Limb (tissue), 2 donors: ENCODE measurements around the gene CPA1.
"Not testable (repeated sequence)": the region's sequence is repeated elsewhere in the genome, so short reads cannot be mapped to it uniquely, and the experiment has no call there.

Source experiments
- DNase-seq, 2 donors: peaks; one replicate each; pipeline ENCODE4 v3.0.0-alpha.2; 2016; ENCODE audit errors: extremely low spot score in 2 of 2

The CPA1 gene

DNA sequence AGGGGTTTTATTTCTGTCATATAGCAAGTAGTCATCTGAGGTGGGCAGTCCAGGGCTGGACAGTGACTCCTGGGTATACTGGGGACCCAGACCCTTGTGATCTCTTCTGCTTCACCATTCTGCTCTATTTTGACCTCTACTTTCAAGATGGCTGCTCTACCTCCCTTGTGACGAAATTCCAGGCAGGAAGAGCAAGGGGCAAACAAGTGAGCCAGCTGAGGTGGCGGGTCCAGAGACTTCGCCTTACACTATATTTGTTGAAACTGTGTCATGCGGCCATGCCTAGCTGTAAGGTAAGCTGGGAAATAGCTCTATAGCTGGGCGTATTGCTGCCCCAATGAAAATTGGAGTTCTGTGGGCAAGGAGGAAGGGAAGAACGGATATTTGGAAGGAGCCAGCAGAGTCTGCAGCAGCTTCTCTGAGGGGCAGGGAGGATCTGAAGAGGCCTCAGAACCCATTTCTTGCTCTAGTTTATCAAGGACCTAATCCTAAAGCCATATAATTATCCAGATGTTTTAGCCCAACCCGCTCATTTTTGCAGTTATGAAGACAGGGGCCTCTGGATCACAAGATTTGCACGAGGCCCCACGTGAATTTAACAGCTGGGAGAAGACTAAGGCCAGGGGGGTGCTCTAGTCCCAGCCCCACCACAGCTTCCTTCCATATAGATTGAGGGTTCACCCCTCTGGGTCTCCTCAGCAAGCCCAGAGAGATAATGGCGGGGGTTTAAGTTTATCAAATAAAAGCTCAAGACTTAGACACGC, 7.7 kb upstream of the CPA1 start:
- DNase-seq = peak; percentile 30 to 50

DNA sequence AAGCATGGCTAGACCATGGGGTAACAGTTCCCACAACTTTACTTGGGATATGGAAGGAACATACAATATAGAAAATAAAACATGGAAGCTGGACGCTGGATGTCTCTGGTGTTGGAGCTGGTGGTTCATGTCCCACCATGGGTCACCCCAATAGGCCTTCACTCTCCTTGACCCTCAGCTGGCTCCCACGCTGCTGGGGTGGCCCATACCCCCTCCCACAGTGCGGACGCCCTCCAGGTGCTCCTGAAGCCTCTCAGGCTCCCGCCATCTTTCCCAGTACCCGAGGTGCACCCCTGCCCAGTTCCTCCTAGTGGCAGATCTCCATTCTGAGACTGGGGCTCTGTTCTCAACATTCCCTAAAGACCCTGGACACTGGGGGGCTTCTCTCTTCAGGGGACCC, 5.8 kb upstream of the CPA1 start:
- no peak for DNase-seq

DNA sequence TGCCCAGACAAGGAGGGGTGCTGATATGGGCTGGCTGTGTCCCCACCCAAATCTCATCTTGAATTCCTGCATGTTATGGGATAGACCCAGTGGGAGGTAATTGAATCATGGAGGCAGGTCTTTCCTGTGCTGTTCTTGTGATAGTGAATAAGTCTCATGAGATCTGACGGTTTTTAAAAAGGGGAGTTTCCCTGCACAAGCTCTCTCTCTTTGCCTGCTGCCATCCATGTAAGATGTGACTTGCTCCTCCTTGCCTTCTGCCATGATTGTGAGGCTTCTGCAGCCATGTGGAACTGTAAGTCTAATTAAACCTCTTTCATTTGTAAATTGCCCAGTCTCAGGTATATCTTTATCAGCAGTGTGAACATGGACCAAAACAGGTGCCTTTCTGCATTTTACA, 3.8 kb upstream of the CPA1 start:
- not testable (repeated sequence) for DNase-seq

DNA sequence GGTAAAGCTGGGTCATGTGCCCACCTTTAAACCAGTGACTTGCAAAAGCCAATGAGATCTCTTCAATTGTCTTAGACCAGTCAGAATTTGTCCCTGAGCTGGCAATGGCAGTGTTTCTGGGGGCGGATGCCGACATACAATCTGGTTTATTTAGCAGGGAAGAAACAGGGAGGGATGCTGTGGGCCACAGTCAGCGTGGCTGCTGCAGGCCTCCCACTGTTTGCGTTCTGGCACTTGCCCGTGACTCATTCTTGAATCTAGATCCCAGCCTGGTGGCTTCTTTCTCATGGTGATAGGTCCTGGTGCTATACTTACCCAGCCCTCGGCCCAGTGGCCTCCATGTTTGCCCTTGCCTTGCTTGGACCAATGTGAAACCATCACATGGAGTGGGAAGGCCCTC, 3.1 kb upstream of the CPA1 start:
- DNase-seq = no peak

DNA sequence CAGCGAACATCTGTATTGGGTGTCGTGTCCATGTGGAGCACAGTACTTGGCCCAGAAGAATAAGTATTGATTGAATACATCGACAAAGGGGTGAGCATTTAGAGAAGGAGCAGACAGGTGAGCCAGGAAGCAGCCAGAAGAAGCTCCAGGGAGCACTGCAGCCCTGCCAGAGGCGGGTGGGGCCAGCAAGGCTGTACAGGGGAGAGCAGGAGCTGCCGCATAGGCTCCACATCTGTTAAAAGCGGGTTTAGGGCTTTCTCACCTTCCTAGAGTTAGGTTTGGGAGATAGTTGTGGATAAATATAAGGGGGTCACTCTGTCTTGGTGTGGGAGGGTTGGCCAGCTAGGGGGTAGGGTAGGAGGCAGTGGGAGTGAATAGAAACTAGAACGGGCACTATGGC, 1.3 kb upstream of the CPA1 start:
- no peak for DNase-seq

DNA sequence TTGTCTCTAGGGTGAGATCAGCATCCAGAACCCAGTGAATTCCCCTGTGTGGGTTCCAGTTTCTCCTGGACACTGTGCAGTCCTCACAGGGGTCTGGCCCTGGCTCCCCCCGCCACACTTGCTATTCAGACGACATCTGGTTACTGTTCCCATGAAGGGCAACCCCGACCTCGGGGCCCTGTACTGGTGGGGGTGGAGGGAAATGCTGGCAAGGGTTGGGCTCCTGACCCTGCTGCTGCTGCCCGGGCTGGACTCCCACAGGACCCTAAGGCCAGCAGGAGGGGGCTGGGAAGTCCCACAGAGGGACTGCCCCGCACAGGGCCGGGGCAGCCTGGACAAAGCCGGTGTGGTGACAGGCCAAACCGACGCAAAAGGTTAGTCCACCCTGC, 768 bp upstream of the CPA1 start:
- DNase-seq = peak in 1 of 2 donors; percentile 30

DNA sequence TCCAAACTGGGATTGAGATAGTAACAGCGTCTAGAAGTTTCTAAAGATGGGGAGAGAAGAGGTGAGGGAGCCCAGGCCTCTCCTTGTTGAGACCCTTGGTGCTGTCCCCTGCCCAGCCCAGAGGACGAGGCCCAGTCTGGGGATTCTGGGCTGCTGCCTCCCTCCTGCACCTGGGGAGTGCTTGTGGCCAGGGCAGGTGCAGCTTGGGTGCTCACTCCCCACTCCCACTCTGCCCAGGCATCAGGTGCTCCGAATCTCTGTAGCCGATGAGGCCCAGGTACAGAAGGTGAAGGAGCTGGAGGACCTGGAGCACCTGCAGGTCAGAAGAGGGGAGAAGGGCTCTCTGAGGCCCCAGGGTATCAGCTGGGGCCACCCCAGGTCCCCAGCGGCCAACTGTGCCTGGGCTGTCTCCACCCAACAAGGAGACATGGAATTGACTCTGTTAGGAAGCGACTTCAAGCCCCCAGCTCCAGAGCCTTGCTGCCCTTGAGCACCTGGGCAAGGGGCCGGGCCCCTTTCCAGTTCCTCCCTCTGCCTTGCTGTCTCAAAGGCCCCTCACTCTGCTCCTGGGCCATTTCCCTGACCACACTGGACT, 664 bp downstream of the CPA1 start:
- peak in 1 of 2 donors; percentile 23 for DNase-seq

DNA sequence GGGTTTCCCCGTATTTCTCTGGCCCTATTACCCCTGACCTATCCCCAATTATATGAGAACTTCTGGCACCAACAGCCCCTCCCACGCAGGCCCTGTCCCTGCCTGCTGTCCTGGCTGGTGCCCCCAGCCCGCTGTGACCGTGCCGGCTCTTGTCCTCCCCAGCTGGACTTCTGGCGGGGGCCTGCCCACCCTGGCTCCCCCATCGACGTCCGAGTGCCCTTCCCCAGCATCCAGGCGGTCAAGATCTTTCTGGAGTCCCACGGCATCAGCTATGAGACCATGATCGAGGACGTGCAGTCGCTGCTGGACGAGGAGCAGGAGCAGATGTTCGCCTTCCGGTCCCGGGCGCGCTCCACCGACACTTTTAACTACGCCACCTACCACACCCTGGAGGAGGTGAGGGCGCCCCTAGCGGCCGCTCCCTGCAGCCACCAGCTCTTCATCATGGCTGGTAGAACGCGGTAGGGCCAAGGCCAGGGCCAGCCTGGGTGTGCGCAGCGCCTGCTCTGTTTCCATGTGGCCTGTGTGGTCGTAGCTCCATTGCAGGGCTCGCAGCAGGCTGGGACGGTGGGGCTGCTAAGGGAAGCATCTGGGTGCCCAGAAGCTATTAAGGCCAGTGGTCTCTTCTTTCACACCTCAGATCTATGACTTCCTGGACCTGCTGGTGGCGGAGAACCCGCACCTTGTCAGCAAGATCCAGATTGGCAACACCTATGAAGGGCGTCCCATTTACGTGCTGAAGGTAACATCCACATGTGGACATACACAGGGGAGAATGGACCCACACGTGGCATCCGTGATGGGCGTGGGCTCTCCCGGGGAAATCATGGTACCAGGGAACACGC, 1.4 kb downstream of the CPA1 start:
- peak in 1 of 2 donors; percentile 26 for DNase-seq

DNA sequence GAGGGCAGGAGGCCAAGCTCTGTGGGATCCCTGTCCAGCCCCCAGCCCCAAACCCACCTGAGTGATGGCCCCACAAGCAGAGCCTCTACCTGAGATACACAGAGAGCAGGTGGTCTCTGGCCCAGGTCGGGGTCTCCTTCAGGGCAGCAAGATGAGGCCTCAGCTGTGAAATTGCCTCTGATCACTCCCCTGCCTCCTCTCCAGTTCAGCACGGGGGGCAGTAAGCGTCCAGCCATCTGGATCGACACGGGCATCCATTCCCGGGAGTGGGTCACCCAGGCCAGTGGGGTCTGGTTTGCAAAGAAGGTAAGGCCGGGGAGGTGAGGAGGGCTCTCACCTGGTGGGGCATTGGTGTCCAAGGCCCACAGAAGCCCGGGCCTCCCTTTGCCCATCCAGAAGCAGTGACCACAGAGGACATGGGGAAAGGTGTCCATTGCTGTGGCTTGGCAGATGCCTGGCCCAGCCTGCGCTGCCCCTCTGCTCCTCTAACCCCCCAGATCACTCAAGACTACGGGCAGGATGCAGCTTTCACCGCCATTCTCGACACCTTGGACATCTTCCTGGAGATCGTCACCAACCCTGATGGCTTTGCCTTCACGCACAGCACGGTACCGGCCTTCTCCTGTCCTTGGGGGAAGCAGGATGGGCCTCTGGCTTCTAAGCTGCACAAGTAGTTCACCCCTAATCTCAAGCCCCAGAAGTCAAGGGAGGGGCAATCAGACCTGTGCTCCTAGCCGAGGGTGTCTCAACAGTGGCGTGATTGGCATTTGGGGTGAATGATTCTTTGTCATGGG, 3.1 kb downstream of the CPA1 start:
- DNase-seq = peak in 1 of 2 donors; percentile 18

DNA sequence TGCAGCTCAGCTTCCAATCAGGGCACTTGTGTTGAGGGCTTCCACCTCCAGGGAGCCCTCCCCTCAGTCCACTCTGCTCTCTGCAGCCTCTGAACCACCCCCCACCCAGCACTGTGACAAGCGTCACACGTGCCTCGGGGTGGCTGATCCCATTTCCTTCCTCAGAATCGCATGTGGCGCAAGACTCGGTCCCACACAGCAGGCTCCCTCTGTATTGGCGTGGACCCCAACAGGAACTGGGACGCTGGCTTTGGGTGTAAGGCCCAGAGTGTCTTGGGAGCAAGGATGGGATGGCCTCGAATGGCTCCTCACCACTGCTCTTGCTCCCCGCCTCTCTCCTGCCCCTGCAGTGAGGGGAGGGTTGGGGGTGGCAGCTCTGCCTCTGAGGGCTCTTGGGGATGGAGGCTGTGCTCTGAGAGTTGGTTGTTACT, 4.1 kb downstream of the CPA1 start:
- no peak for DNase-seq

DNA sequence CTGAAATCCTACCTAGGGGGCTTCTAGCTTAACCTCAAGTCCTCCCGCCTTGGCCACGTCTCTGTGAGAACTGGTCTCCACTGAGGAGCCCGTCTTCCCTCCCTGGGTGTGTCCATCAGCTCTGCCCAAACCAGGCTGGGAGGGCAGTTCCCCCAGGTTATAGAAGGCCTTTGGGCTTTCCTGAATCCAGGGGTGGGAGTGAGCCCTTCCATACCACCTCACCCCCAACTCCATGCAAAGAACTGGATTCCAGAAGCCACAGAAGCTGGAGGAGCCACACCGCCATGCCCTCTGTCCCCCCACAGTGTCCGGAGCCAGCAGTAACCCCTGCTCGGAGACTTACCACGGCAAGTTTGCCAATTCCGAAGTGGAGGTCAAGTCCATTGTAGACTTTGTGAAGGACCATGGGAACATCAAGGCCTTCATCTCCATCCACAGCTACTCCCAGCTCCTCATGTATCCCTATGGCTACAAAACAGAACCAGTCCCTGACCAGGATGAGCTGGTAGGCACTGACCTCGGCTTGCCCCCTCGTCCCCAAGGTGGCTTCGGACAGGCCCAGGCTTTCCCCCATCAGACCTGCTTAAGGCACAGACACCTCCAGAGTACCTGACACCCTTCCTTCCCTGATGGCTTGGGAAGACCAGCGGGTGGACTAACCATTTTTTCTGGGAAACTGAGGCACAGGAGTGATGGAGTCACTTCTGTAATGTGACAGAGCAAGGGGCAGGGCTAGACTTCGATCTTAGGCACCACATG, 4.7 kb downstream of the CPA1 start:
- peak in 1 of 2 donors; percentile 19 for DNase-seq

DNA sequence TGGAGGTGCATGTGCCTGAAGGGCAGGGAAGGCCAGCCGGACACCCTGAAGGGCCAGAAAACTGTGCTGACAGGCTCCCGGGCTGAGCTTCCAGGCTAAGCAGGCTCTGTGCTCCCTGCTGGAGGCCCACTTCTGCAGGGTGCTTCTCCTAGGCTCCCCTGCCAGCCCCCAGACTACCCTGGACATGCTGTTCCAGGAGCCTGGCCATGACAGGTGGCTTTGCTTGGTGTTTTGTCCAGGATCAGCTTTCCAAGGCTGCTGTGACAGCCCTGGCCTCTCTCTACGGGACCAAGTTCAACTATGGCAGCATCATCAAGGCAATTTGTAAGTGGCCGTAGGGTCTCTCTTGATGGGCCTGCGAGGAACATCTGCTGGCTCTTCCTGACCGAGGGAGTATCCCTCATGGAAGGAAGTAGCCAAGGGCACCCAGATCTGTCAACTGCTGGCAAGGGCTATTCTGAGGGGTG, 5.3 kb downstream of the CPA1 start:
- peak in 1 of 2 donors; percentile 25 for DNase-seq

DNA sequence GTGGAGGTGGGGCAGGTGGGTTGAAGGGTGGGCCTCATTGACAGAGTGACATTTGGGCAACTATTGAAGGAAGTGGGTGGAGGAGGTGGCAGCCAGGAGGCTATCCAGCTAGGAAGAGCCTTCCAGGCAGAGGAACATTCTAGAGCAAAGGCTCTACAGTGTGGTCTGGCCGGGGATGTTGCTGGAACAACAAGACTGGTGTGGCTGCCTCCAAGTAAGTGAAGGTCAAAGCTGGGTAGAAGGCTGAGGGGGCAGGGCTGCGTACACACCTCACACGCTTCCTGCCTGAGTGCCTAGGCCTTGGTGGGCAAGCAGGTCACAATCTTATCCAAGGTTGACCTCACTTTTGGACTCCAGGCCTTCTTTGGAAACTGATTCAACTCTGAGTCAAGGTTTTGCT, 6.6 kb downstream of the CPA1 start:
- no peak for DNase-seq

DNA sequence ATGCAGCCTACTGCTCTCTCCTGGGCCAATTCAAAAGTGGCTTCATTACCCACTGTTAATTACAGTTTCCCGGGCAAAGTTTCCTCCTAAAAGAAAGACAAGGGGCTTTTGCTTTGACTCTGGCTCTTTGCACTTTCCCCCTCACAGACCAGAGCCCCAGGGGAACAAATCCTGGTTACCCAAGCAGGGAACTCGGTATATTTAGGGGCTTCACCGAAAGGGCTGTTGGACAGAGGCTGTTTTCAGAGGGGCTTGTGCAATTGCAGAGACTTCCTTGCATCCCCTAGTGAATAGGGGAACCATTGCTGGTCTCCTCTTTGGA, 7.0 kb downstream of the CPA1 start:
- DNase-seq = no peak

DNA sequence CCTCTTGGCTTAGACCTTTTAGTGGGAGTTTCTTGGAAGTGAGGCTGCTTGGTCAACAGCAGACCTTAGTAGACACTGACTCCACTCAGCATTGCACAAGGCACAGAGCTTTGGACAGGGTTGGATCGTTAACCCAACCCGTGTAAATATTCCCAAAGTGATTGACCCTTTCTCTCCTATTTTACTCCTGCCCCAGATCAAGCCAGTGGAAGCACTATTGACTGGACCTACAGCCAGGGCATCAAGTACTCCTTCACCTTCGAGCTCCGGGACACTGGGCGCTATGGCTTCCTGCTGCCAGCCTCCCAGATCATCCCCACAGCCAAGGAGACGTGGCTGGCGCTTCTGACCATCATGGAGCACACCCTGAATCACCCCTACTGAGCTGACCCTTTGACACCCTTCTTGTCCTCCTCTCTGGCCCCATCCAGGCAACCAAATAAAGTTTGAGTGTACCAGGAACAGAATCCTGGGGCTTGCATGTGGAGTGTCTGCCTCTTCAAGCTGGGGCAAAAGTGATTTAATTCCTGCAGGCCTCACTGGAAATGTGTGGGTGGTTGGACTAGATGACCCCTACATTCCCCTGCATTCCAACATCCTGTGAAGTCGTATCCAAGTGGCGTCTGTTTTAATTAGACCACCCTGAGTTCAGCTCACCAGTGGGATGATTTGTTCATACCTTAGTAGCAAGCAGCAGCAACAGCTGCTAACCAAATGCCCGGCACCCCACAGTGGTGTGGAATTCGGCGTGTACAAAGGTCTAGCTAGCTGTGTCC, 7.5 kb downstream of the CPA1 start:
- no peak for DNase-seq

DNA sequence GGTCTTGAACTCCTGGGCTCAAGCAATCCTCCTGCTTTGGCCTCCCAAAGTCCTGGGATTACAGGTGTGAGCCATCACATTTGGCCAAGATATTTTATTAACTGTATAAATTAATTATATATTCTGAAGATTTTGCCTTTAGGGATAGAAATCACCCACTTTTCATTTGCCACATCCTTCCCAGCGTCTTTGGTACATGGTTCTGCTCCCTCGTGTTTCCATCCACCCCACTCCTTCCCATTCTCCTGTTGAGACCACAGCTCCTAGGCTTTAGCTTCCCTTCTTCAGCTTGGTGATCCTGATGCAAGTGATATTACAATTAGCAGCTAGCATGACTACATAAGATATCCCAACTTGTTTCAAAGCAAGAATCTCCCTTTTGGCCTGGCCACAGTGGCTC, 8.4 kb downstream of the CPA1 start:
- DNase-seq = no peak

DNA sequence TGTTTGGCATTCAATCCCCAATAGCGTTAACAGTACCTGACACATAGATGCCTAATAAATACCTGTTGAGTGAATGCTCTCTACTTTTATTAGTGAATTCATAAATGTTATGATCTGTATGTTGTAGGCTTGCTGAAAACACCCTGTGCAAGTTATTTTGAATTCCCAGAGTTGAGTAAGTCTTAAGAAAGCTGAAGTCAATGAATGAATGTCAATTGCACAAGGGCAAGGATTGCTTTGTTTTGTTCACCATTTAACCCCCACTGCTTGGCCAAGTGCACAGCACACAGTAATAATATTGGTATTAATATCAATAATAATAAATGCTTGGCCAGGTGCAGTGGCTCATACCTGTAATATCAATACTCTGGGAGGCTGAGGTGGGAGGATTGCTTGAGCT, 10.2 kb downstream of the CPA1 start:
- DNase-seq = no peak

DNA sequence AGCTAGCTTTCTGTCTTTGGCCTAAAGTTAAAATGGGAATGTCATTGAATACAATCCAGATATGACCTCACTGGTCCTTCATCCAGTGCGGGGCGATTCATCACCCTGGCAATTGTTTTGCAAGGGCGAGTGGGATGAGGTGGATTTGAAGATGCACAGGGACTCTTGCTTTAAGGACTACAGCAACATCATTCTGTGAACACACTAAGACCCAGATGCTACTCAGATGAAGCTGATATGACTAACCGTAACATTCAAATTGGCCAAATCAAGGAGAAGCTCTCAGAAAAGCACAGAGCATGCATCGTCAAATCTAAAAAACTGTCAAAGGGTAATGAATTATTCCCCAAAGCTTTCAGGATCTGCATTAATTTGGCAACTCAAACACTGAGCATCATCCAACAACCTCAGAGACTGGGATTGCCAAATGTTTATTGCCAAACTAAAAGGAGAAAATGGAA, 12.8 kb downstream of the CPA1 start:
- no peak for DNase-seq

DNA sequence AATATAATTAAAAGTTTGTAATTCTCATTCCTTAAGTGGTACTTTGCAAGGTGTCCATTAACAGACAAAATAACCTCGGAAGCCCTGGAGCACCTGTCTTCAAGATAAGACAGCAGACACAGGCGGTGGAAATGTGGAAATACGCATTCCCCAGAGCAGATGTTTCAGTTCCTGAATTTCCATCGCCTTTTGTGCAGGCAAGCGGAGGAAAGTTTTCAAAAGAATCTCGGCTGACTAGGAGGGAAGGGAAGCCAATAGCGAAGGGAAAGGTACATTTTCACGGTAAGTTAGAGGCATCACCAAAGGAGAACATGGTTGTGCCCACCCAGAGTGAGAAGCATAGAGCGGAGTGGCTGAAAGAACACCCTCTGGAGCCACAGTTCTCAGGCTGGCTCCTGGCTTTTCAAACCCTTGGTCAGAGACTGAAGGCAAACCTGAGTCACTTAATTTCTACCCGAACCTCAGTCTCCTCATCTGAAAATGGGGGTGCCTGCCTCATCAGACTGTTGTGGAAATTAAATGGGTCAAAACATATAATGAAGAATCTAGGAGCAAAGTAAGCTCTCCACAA, 13.6 kb downstream of the CPA1 start:
- no peak for DNase-seq
